DMS114 treated with DMSO at 0.1 percent for 48 hours (cell line): Measurements from ENCODE around the gene DGKE.

Experiments
- DNase-seq: peaks from one replicate; lab custom pipeline; 2025; ENCODE audit not compliant: unreplicated experiment; lab: John Stamatoyannopoulos, UW

The DGKE gene

DNA sequence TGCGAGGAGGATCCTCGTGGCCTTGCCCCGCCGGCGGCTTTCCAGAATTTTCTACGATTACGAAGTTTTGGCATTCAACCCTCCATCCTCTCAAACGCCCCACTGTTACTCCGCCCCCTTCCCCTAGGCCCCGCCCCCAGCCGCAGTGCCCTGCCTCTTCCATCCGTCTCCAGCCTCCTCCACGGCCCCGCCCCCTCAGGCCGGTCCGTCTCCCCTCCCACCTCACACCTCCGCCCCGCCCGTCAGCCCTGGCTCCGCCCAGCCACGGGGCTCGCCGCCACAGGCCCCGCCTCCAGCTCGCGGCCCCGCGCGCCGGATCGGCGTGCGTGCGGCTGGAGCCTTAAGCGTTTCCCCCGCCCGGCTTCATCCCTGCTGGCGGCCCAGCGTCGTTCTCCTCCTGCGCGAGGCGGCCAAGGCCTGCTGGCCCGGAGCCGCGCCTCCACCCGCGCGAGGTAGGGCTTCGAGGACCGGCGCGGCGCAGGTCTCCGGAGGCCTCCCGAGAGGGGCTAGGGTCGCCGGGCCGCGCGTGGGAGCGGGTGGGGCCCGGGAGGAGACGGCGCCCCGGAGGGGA lies at the start of gene DGKE, which contains the start of gene C17orf67:
Gene DGKE, plus strand, starts transcription at position 343 of the 571 bp plus-strand sequence. CDS start 645 bp downstream, outside the sequence.
Gene C17orf67, minus strand, starts transcription at position 112 of the 571 bp plus-strand sequence. CDS start 18,110 bp downstream, outside the sequence.
- peak; percentile 88 for DNase-seq

DNA sequence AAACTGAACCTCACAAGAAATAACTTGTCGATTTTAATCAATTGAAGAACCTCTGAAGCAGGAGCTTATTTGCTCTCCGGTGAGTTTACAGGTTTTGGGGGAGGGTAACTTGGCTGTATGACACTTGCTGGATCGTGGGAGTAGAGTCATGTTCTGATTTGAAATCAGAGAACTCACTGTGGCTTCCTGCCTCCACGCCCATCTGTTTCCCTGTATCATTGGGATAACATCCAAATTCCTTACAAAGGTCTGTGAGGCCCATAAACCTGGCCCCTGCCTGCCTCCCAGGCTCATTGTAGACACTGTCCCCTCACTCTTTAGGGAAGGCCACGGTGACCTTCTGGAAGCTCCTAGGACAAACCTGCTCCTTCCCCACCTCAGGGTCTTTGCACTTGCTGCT lies 48.5 kb upstream of the DGKE start:
- DNase-seq: no peak

DNA sequence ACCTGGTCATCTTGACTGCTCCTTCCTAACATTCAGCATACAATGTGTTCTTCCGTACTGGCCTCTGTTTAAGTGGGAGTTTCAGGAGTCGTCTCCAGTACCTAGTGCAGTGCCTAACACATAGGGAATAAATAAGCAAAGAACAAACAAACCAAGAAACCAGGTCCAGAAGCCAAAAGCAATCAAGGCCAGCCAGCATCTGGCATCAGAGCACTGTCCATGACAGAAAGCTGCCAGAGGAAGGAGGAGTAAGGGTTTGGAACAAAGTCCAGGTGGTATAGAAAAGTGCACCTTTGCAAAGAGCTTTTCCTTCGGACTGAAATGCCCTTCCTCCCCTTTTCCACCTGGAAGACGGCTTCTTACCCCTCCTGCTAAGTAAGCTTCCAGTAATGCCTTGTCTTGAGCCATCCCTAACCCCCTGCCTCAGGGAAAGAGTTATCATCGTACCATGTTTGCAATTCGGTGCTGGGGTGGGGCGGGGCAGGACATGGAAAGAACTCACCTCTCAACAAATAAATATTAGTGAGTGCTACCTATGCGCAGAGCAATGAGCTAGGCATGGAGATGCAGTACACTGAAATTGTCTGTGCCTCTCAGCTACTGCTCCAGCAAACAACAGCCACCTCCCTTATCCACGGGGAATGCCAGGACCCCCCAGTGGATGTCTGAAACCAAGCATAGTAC lies 47.8 kb upstream of the DGKE start:
- no peak for DNase-seq

DNA sequence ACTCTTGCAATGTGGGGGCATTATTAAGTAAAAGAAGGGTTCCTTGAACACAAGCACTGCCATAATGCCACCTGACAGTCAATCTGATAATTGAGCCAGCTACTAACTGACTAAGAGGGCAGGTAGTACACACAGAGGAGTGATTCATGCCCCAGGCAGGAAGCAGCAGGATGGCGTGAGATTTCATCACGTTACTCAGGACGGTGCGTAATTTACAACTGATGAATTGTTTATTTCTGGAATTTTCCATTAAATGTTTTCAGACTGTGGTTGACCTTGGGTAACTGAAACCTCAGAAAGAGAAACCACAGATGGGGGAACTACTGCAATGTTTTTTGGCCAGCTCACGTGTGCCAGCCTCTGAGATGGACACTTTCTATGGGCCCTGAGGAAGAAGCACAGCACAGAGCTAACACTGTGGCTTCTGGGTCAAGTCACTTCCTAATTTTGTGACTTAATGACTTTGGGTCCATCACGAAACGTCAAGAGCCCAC lies 46.9 kb upstream of the DGKE start:
- DNase-seq: no peak

DNA sequence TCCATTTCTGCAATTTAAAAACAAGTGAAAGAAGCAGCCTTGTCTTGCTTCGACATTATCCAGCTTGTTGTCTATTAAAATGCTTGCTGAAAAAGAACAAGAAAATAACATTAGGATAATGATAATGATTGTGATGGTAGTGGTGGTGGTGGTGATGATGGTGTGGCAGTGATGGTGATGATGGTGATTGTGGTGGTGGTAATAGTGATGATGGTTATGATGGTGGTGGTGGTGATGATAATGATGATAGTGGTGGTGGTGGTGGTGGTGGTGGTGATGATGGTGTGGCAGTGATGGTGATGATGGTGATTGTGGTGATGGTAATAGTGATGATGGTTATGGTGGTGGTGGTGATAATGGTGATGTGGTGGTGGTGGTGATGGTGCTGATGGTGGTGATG lies 41.7 kb upstream of the DGKE start:
- no peak for DNase-seq

DNA sequence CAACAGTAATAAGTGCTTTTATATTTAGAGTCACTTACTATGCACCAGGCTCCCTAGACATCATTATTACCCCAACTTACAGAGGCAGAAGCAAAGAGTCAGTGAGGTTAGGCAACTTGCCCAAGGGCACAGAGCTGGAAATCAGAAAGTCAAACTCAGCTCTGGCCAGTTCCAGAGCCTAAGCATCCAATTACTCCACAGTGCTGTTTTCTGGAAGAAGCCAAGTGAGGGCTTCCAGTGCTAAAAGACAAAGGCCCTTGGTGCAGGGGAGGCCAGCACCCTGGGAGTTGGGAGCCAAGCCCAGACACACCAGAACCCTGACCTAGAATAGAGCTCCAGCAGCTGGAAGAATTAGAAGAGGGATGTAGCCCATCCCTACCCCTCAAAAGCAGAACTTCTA lies 40.4 kb upstream of the DGKE start:
- DNase-seq: no peak

DNA sequence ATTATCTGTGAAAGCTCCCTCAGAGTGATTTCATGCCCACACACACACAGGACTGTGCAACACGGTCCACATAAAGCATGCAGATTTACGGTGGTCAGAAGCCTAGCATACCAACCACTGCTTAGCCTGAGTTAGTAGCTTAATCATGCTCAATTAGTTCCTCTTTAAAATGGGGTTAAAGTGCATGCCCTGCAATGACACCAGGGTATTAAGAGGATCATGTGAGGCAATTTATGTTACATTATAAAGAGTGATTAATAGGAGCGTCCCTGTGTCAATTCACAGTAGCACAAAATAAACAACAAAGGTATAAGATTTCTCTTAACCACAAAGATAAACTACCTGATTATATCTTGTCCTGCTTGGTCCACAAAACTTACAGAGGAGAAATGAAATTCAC lies 40.0 kb upstream of the DGKE start:
- DNase-seq: no peak

DNA sequence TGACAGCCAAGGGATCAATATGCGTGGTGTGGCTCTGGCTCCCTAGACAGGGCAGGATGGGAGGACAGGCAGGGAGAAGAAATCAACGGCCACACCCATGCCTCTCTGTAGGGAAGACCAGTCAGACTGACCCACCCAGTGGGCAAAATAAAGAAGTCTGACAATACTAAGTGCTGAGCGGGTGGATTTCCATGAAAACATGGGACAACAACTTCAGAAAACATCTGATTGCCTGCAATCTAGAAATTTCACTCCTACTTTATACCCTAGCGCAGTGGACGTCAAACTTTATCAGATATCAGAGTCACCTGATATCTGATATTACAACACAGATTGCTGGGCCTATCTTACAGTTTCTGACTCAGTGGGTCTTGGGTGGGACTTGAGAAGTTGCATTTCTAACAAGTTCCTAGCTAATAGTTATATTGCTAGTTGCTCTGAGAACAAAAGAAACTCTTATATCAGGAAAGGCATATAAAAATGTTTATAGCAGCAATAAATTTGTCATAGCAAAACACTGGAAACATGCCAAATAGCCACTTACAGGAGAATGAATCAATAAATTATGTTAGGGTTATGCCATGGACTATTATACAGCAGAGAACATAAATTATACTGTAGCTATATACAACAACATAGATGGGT lies 38.6 kb upstream of the DGKE start:
- DNase-seq: no peak

DNA sequence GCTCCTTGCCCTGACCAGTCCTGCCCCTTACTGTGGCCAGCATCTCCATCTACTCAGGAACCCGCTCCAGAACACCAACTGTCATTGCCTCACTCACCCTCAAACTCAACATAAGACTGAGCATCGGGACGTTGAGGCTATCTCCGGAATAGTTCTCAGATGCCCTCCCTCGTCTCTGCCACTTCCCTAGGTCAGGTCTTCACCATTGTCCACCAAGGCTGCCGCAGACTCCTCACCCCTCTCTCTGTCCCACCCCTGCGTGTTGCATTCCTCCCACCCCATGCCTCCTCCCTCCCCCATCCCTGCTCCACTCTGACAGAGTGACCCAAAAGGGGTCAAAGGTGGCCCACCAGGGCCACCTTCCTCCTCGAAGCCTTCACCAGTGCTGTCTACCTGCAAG lies 37.4 kb upstream of the DGKE start:
- DNase-seq: no peak

DNA sequence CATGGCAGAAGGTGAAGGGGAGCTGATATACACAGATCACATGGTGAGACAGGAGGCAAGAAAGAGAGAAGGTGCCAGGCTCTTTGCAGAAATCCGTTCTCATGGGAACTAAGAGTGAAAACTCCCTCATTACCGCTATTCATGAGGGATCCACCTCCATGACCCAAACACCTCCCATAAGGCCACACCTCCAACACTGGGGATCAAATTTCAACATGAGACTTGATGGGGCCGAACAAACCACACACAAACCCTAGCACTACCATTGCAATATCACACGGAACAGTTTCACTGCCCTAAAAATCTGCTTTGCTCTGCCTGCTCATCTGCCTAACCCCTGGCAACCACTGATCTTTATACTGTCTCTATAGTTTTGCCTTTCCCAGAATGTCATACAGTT lies 35.0 kb upstream of the DGKE start:
- no peak for DNase-seq

DNA sequence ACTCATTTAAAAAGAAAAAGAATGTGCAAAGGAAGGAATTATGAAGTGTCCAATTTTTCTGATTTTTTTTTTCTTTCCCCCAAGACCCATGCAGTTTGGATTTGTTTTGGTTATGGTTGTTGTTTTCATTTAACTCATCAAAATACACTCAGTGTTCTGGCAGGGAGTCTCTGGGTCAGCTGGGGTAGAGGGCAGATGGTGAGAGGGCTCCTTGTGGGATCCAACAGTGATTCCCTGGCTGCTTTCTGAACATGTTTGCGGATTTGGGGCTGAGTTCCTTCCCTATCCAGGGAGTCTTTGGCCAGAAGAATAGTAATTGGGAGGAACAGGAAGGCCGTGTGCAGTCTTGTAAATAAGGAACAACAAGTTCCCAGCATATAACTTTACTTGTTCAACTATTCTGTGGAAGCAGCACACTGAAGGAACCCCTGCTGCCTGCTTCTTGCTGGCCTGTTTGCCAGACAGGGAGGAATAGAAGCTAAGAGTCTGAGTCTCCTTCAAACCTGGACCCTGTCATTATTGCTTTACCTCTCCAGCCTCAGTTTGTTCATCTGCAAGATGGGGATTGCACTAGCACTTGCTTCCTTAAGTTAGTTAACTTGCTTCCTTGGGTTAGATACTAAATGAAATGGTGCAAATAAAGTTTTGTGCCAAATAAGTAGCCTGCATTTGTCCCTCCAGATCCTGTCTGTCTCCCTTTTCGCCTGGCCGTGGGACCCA lies 32.3 kb upstream of the DGKE start:
- DNase-seq: no peak

DNA sequence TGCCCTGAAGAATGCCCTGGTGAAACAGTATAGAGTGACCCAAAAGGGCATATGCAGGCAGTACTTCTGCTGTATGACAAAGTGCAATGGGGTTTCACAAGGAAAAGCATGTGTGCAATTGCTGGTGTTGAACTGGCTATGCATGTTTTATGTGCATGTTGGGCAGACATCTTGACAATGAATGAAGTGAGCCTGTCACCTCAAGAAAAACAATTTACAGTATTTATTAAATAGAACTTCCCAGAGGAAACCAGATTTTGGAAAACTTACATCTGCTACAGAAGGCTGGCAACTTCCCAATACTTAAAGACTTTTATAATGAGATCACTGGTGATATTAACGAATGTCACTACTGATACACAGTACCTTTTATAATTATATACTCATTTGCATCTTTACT lies 30.9 kb upstream of the DGKE start:
- DNase-seq: no peak

DNA sequence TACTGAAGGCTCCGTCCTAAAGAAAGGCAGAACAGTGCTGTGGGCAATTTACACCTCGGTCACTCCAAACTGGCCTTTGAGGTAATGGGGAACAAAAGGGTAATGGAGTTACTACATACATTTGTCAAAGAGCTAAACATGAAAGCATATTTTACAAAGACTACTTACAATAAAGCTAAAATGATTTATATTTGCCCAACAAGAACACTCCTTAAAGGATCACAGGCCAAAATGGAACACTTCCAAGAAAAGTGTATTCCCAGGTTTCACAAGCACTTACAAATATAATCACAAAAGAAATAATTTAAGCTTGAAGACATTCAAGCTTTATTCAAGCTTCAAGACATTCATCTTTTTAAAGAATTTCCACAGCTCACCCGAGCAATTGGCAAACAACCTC lies 29.5 kb upstream of the DGKE start:
- DNase-seq: no peak

DNA sequence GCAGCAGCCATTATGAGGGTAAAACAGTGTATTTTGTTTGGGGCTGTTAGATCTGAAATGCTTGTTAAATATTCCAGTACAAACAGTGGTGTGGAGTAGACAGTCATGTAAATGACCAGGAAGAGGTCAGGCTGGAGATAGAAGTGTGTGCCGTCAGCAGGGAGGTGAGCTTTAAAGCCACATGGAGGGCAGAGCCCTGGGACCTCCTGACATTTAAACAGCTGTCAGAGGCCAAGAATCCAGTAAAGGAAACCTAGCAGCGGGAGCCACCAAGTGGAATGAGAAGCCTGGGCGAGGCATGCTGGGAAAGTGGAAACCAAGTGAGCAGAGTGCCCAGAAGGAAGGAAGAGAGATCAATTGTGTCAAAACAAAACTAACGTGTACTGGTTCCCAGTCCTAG lies 27.0 kb upstream of the DGKE start:
- DNase-seq: no peak

DNA sequence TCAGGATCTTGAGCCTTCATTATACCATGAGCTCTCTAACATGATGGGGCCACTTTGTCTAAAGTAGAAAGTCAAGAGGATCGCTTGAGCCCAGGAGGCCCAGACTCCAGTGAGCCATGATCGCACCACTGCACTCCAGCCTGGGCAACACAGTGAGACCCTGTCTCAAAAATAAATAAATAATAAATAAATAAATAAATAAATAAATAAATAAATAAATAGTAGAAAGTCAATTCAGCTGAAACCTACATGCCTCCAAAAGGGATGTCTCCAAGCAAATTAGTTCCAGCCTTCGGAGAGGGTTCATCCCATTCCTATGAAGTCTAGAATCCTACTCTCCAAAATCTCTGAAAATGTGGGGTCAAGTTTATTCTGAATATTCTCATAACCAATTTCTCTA lies 26.2 kb upstream of the DGKE start:
- no peak for DNase-seq

DNA sequence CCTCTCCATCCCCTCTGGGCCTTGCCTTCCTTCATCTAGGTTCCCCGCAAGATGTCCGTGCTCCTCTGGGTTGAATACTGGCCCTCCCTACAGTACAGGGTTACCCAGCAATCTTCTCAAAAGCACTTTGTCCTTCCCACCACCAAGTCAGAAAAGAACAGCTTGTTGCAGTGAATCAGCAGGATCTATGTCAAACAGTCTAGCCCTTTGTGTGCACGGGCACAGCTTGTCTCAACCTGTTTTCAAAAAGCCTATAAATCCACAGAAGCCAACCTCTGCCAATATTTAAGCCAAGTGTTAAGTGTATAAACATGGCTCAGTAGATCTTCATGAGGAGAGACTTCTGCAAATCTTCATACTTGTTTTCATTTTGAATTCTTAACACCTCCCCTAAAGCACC lies 25.4 kb upstream of the DGKE start:
- no peak for DNase-seq

DNA sequence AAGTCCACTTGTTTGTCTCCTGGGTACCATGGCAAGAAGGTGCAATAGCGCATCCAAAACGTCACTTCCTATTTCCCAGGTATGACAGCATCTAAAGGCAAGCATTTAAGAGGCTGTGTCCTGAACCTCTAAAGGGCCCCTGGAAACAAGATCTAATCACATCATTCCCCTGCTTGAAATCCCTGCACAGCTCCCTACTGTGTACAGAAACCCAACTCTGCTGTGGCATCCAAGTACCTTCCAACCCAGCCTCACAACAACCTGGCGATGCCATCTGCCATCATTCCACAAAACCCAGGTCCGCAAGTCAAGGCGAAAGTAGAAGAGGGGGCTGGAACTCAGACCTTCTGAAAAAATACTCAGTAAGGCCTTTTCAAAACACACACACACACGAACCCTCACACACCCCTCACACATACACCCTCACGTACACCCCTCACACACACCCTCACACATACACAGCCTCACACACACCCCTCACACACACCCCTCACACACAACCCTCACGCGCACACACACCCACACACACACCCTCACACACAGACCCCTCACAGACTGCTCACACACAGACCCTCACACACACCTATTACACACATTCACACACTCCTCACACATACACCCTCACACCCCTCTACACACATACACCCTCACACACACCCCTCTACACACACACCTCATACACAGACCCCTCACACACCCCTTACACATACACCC lies 24.7 kb upstream of the DGKE start:
- DNase-seq: no peak

DNA sequence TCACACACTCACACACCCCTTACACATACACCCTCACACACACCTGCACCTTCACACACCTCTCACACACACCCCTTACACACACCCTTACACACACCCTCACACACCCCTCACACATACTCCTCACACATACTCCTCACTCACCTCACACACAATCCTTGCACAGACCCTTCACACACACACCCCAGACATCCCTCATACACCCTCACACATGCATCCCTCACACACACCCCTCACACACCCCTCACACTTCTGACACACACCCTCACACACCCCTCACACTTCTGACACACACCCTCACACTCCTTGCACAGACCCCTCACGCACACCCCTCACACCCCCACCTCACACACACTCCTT lies 24.2 kb upstream of the DGKE start:
- DNase-seq: no peak

DNA sequence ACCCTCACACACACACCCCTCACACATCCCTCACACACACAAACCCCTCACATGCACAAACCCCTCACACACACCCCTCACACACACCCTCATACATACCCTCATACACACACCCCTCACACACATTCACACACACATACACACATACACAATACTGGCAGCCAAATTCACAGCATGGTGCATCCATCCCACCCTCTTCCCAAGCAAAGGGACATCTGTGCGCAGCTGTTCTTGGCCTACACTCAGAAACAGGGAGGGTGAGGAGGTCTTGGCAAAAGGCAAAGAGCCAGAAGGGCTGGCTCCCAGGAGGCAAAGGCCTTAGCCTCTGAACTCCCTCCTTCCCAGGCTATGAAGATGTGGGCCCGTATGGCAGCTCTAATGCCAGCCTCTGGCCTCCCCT lies 23.6 kb upstream of the DGKE start:
- DNase-seq: no peak

DNA sequence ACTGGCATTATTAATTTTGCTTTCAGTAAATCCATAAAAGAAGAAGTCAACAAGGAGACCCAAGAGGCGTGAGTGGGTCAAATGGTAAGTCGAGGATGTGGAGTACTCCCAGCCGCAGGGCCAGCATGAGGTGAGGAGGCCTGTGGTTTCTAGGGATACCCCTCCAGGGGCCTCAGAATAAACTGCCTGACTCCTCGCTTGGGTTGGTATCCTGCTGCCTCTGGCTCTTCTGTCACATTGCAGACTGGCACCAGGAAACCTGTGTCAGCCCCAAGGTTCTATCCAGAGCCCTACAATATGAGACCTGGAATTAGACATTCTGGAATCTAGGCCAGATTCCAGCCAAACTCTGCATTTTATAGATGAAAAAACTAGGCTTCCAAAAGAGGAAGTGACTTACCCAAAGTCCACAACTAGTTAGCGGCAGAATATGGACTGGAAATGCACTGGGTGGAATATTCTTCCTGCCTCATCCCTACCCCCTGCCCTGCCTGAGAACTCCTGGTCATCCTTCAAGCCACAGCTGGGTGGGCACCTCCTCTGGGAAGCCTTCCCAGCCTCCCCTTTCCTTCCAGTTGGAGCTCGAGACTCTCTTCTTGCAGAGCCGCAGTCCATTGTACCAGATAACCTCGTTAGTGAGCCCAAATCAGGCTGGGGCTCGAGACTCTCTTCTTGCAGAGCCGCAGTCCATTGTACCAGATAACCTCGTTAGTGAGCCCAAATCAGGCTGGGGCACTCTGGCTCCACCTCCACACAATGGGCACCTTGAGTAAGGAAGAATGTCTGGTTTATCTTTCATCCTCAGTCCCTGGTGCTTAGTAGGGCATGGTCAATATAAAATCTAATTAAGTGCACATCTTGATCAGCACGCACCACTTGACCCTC lies 22.8 kb upstream of the DGKE start:
- DNase-seq: no peak
